WERI-Rb-1 (cell line): ENCODE results near the gene PARD3B.

Experiments
- DNase-seq: peaks from one replicate; pipeline ENCODE4 v3.0.0-alpha.2; 2020
- H3K27ac ChIP-seq: fragments of 250-450 bp; sonication (Bioruptor Pico); 2 replicates; pipeline ENCODE4 v1.5.1; 2020; ENCODE audit warnings: mild to moderate bottlenecking, moderate library complexity
- H3K27me3 ChIP-seq: fragments of 250-450 bp; sonication (Bioruptor Pico); 2 replicates; pipeline ENCODE4 v1.5.1; 2021; ENCODE audit warnings: mild to moderate bottlenecking, low read depth, moderate library complexity; ENCODE audit not compliant: insufficient read depth, severe bottlenecking
- H3K36me3 ChIP-seq: fragments of 250-450 bp; sonication (Bioruptor Pico); 2 replicates; pipeline ENCODE4 v1.5.1; 2020; ENCODE audit warnings: mild to moderate bottlenecking, moderate library complexity
- H3K4me3 ChIP-seq: 2 replicates; pipeline ENCODE4 v1.5.1; 2011; ENCODE audit warnings: low read depth, mild to moderate bottlenecking, control low read depth, low read length
- H3K9me3 ChIP-seq: fragments of 250-450 bp; sonication (Bioruptor Pico); 2 replicates; pipeline ENCODE4 v1.5.1; 2021; ENCODE audit warnings: mild to moderate bottlenecking, moderate library complexity; ENCODE audit not compliant: severe bottlenecking
- TF ChIP-seq, protein P1 (sequence below): IDR thresholded peaks from 2 replicates; pipeline ENCODE4 v1.5.1; 2011; ENCODE audit warnings: low read depth, mild to moderate bottlenecking, control low read depth, inconsistent platforms, low read length

PARD3B gene

DNA sequence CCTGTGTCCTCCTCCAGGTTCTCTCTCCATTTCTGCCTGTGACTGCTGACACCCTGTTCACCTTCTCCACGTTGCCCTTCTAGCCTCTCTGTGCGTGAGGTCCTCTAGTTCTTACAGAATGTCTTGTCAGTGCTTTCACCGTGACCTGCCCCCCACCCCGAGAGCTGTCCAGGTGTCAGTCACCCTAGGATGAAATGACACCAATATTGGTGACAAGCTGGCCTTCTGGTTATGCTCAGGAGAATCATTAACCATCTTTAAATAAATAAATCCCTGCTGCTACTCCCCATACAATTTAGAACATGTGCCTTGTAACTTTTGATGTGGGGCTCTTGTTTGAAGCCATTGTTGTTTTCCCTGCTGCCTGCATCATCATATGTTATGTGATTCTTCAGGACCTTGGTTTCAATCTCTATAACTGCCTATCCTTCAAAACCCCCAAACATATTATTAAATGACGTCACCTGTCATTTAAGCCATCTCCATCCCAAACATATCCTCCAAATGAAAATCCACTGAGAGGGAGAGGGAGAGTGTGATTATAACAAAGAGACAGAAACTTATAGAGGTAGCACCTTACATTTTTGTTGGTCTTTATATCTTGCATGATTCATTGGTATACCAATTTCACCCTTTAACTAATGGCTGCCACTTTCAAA is 496.3 kb downstream of the PARD3B start:
- Histone ChIP-seq H3K27ac (no peak overlapping the region), H3K36me3 (no peaks in the 10 kb centered on the region), H3K9me3 (no peaks in the 10 kb centered on the region), H3K4me3 (no peak overlapping the region), H3K27me3 (no peaks in the 10 kb centered on the region)
- TF ChIP-seq, protein P1, sequence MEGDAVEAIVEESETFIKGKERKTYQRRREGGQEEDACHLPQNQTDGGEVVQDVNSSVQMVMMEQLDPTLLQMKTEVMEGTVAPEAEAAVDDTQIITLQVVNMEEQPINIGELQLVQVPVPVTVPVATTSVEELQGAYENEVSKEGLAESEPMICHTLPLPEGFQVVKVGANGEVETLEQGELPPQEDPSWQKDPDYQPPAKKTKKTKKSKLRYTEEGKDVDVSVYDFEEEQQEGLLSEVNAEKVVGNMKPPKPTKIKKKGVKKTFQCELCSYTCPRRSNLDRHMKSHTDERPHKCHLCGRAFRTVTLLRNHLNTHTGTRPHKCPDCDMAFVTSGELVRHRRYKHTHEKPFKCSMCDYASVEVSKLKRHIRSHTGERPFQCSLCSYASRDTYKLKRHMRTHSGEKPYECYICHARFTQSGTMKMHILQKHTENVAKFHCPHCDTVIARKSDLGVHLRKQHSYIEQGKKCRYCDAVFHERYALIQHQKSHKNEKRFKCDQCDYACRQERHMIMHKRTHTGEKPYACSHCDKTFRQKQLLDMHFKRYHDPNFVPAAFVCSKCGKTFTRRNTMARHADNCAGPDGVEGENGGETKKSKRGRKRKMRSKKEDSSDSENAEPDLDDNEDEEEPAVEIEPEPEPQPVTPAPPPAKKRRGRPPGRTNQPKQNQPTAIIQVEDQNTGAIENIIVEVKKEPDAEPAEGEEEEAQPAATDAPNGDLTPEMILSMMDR = no peak
- no peak for DNase-seq

DNA sequence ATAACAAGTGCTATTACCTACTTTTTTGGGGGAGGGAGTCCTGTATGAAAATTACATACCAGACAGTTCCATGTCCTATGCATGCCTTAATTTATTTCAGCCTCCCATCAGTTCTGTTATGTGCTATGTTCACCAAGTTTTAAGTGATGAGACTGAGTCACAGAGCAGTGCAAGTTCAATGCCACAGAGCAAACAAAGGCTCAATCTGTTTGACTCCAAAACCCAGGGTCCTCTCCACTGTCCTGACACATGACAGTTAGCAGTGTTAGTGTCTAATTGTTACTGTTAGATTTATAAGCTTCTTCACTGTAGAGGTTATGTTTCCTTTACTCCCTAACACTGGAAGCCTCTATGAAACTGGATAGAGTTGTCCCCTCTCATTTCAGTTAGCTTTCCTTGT is 498.0 kb downstream of the PARD3B start:
- no peaks in the 10 kb centered on the region for H3K9me3 ChIP-seq
- no peaks in the 10 kb centered on the region for H3K27me3 ChIP-seq
- no peak for DNase-seq
- no peaks in the 10 kb centered on the region for H3K36me3 ChIP-seq
- TF ChIP-seq, protein P1 = no peak
- H3K4me3 ChIP-seq = no peak overlapping the region
- H3K27ac ChIP-seq = no peak overlapping the region

DNA sequence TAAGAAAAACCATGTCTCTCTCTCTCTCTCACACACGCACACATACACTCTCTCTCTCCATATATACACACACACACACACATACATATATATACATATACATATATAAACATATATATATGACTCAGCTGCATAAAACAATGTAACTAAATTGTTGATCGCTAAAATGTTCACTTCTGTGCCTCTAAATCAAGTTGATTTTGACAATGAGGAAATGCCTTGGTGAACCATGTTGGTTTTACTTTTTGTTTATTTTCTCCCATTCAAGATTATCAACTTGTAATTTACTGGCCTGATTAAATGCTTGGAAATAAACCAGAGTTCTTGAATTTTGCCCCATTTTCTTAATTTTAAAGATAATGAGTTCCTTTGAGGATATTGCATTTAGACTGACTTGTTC is 500.4 kb downstream of the PARD3B start:
- no peaks in the 10 kb centered on the region for H3K27me3 ChIP-seq
- no peak for DNase-seq
- H3K27ac ChIP-seq = no peak overlapping the region
- H3K4me3 ChIP-seq = no peak overlapping the region
- H3K9me3 ChIP-seq = no peaks in the 10 kb centered on the region
- TF ChIP-seq, protein P1 = no peak
- no peaks in the 10 kb centered on the region for H3K36me3 ChIP-seq

DNA sequence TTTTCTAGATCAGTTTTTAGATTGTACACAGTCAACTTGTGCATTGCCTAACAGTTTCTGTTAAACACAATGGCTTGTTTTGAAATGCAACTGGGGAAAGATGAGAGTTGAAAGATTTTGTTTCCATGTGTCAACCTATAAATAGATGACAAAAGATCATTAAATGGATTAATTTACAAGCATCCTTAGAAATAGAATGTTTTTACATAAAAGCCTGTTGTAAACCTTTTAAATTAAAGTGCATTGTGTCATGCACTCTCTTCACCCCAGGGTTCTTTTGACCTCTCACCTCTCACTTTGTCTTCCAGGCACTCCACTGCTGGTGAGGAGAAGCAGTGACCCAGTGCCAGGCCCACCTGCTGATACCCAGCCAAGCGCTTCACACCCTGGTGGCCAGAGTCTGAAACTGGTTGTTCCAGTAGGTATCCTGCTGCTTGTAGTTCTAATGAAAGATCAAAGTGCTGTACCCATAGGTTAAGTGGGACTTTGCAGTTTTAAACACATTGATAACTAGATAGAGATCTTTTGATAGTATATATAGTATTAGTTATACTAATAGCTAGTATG is 502.1 kb downstream of the PARD3B start:
- Histone ChIP-seq H3K36me3 (no peaks in the 10 kb centered on the region), H3K4me3 (no peak overlapping the region), H3K27me3 (no peaks in the 10 kb centered on the region), H3K27ac (no peak overlapping the region), H3K9me3 (no peaks in the 10 kb centered on the region)
- TF ChIP-seq, protein P1 = no peak
- no peak for DNase-seq

DNA sequence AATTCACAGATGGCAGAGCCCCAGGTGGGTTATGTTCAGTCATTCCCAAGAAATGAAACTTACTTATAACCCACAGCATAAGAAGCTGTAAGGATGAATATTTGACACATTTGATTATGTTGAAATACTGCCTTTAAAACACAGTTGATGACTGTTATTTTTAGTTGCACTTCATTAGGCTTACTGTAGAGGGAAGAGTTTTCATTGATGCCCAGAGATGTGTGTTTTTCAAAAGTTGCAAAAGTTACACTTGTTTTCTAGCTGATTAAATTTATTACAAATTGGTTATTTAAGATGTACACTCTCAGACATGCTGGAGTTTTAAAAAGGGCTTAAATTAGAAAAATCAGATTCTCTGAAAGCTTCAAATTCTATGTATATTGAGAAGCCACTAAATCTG is 506.1 kb downstream of the PARD3B start:
- no peaks in the 10 kb centered on the region for H3K9me3 ChIP-seq
- no peak overlapping the region for H3K4me3 ChIP-seq
- no peaks in the 10 kb centered on the region for H3K27me3 ChIP-seq
- no peak overlapping the region for H3K27ac ChIP-seq
- no peaks in the 10 kb centered on the region for H3K36me3 ChIP-seq
- TF ChIP-seq, protein P1 = no peak
- DNase-seq = no peak

DNA sequence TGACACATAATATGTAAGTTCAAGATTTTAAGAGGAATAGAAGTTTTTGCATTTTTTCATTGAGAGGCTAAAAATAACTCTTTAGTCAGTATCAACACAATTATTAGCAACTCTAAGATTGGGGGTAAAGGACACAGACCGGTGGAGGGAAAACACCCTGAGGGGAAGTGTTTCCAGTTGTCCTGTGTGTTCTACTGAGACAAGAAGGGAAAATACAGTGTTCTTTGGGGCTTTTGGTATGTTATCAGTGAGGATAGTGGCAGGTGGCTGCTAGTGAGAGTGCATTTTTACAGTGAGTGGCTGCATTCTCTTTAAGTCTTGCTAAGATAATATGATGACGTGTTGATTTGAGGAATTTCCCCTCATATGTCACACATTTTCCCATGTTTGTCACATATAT is 507.5 kb downstream of the PARD3B start:
- Histone ChIP-seq H3K9me3 (no peaks in the 10 kb centered on the region), H3K27ac (no peak overlapping the region), H3K4me3 (no peak overlapping the region), H3K36me3 (no peaks in the 10 kb centered on the region), H3K27me3 (no peaks in the 10 kb centered on the region)
- DNase-seq = no peak
- TF ChIP-seq, protein P1 = no peak
